ENCODE measurements around the gene SLC27A1. TPM values are rescaled to one million over a fixed set of nuclear protein-coding genes. Genes with fewer than 3 reads are reported as not detected.

The SLC27A1 gene
- total and polyA plus RNA-seq, 9 of the 15 experiments (the other 6 are each of a cell fraction or from before 2014, with no cell fraction given): 0.06 to 3.0 (median 1.1) TPM

DNA sequence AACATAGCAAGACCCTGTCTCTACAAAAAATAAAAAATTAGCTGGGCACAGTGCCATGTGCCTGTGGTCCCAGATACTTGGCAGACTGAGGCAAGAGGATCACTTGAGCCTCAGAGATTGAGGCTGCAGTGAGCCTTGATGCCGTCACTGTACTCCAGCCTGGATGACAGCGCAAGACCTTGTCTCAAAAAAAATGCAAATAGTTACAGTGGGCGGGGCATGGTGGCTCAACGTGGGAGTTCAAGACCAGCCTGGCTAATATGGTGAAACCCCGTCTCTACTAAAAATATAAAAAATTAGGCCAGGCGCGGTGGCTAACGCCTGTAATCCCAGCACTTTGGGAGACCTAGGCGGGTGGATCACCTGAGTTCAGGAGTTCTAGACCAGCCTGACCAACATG is 49.6 kb downstream of the SLC27A1 start (continued):
- TF ChIP-seq, protein P1, sequence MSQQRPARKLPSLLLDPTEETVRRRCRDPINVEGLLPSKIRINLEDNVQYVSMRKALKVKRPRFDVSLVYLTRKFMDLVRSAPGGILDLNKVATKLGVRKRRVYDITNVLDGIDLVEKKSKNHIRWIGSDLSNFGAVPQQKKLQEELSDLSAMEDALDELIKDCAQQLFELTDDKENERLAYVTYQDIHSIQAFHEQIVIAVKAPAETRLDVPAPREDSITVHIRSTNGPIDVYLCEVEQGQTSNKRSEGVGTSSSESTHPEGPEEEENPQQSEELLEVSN (IDR thresholded peaks at IDR 0.05; ENCODE audit: borderline replicate concordance in 1 of 2, extremely low read depth in 1 of 2, insufficient read depth in 1 of 2, insufficient read length in 1 of 2, low read depth in 1 of 2, low read length in 1 of 2, poor library complexity in 1 of 2, severe bottlenecking in 1 of 2): no peak
- TF ChIP-seq, protein P2, sequence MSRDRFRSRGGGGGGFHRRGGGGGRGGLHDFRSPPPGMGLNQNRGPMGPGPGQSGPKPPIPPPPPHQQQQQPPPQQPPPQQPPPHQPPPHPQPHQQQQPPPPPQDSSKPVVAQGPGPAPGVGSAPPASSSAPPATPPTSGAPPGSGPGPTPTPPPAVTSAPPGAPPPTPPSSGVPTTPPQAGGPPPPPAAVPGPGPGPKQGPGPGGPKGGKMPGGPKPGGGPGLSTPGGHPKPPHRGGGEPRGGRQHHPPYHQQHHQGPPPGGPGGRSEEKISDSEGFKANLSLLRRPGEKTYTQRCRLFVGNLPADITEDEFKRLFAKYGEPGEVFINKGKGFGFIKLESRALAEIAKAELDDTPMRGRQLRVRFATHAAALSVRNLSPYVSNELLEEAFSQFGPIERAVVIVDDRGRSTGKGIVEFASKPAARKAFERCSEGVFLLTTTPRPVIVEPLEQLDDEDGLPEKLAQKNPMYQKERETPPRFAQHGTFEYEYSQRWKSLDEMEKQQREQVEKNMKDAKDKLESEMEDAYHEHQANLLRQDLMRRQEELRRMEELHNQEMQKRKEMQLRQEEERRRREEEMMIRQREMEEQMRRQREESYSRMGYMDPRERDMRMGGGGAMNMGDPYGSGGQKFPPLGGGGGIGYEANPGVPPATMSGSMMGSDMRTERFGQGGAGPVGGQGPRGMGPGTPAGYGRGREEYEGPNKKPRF (IDR thresholded peaks at IDR 0.05; ENCODE audit: low read depth, low read length): no peak

DNA sequence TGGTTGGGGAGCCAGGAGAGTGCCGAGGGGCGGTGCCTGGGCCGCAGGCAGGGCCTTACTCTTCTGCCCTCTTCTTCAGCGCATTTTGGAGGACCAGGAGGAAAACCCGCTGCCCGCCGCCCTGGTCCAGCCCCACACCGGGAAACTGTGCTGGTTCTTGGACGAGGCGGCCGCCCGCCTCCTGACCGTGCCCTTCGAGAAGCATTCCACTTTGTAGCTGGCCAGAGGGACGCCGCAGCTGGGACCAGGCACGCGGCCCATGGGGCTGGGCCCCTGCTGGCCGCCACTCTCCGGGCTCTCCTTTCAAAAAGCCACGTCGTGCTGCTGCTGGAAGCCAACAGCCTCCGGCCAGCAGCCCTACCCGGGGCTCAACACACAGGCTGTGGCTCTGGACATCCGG is 50.5 kb downstream of the SLC27A1 start:
- Histone ChIP-seq H3K9me3 (replicated peaks; ENCODE audit: control insufficient read depth, insufficient read depth, low read depth, low read length) (0 out of 2 replicates have a peak, but pooled peaks cover 3% of the 10 kb centered on the region), H3K79me2 (ENCODE audit: control insufficient read depth, insufficient read depth, low read length) (no peaks in the 10 kb centered on the region), H3K4me1 (replicated peaks in 1 of 2; ENCODE audit: control insufficient read depth in 2 of 2, insufficient read depth in 2 of 2, low read length in 2 of 2) (peaks cover 7 to 32% of the 10 kb centered on the region in 2 experiments; a peak in 2 of 5 replicates), H3K4me3 (no peak overlapping the region), H4K20me1 (replicated peaks; ENCODE audit: control insufficient read depth, insufficient read depth, low read length) (no peaks in the 10 kb centered on the region), H2AFZ (ENCODE audit: low read depth, low read length) (no peak overlapping the region), H3K36me3 (ENCODE audit: control insufficient read depth, insufficient read depth, low read length) (peaks cover 14% of the 10 kb centered on the region; the same call in 2 of the 3 replicates), H3K9ac (ENCODE audit: insufficient read depth in 1 of 2, low read depth in 2 of 2, low read length in 2 of 2) (no peak overlapping the region), H3K27ac (ENCODE audit: extremely low read depth, low read depth, low read length) (no peak overlapping the region), H3K9me1 (ENCODE audit: control insufficient read depth, insufficient read depth, low read length) (no peaks in the 10 kb centered on the region), H3K4me2 (ENCODE audit: insufficient read depth, low read length) (no peak overlapping the region), H3K27me3 (ENCODE audit: control insufficient read depth in 2 of 2, insufficient read depth in 2 of 2, low read length in 2 of 2) (no peaks in the 10 kb centered on the region)
- ChIA-PET POLR2A (interaction anchor here (0.7 to 1.1 kb wide), 2 partner anchors 9 to 12 kb away, joined by 3 to 4 read pairs; no protein-coding TSS in a partner anchor), CTCF (ENCODE audit: low intra/inter-chr PET ratio) (no interaction called here)
- peak; percentile 61; the same call in 1 of the 2 replicates for TF ChIP-seq POLR2G (IDR thresholded peaks at IDR 0.05; ENCODE audit: low read depth, low read length)
- TF ChIP-seq ERF (CRISPR knock-in tag; IDR thresholded peaks at IDR 0.05): no peak
- TF ChIP-seq, protein P3, sequence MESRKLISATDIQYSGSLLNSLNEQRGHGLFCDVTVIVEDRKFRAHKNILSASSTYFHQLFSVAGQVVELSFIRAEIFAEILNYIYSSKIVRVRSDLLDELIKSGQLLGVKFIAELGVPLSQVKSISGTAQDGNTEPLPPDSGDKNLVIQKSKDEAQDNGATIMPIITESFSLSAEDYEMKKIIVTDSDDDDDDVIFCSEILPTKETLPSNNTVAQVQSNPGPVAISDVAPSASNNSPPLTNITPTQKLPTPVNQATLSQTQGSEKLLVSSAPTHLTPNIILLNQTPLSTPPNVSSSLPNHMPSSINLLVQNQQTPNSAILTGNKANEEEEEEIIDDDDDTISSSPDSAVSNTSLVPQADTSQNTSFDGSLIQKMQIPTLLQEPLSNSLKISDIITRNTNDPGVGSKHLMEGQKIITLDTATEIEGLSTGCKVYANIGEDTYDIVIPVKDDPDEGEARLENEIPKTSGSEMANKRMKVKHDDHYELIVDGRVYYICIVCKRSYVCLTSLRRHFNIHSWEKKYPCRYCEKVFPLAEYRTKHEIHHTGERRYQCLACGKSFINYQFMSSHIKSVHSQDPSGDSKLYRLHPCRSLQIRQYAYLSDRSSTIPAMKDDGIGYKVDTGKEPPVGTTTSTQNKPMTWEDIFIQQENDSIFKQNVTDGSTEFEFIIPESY (CRISPR knock-in tag; IDR thresholded peaks at IDR 0.05): peak; percentile 80
- DNase-seq (ENCODE audit: extremely low read depth in 1 of 4, low spot score in 3 of 4) (no peak), ATAC-seq (no peak), FAIRE-seq (no peak)
- WGBS (ENCODE audit: insufficient coverage, low coverage, missing lambda C conversion rate): 88% methylated on average over 12 of the region's 25 CpGs
- intact Hi-C loops (cut with micrococcal nuclease) (no loop called here), in situ Hi-C loops (cut with MboI) (no loop called here)
- no TSS peak for BruUV-seq (replicated peaks)
